CD14-positive monocyte (primary cell): ENCODE data around the gene FSD1. TPM values are rescaled to one million over a fixed set of nuclear protein-coding genes. Genes with fewer than 3 reads are reported as not detected.

Experiments used
- DNase-seq, 3 donors: peaks; one replicate each; pipeline ENCODE4 v3.0.0-alpha.2; 2011 to 2022
- H2AFZ ChIP-seq: 2 replicates; pipeline ENCODE4 v1.6.0; 2012; ENCODE audit warnings: mild to moderate bottlenecking, low read depth, low read length, inconsistent platforms; ENCODE audit not compliant: insufficient read depth, poor library complexity, severe bottlenecking
- H3K27ac ChIP-seq, 2 donors: 1 replicate in 1 of 2; 2 replicates in 1 of 2; pipeline ENCODE4 v1.5.1; 2012 to 2013; ENCODE audit warnings: low read length in 2 of 2, control low read depth in 1 of 2, inconsistent platforms in 1 of 2, low read depth in 1 of 2, mild to moderate bottlenecking in 1 of 2
- H3K27me3 ChIP-seq, 2 donors: one replicate each; pipeline versions ENCODE4 v1.6.0 to v1.6.1; 2011 to 2013; ENCODE audit warnings: low read length in 2 of 2; ENCODE audit not compliant: control insufficient read depth in 2 of 2, insufficient read depth in 2 of 2
- H3K36me3 ChIP-seq, 2 donors: replicated peaks in 1 of 2; 1 replicate in 1 of 2; 2 replicates in 1 of 2; pipeline versions ENCODE4 v1.5.1 to v1.6.1; 2012 to 2013; ENCODE audit warnings: low read length in 2 of 2, control low read depth in 1 of 2, inconsistent platforms in 1 of 2, mild to moderate bottlenecking in 1 of 2; ENCODE audit not compliant: insufficient read depth in 2 of 2, control insufficient read depth in 1 of 2
- H3K4me1 ChIP-seq, 2 donors: 1 replicate in 1 of 2; 2 replicates in 1 of 2; pipeline versions ENCODE4 v1.5.1 to v1.6.1; 2012 to 2013; ENCODE audit warnings: low read length in 2 of 2, control low read depth in 1 of 2, inconsistent platforms in 1 of 2, mild to moderate bottlenecking in 1 of 2, moderate library complexity in 1 of 2; ENCODE audit not compliant: insufficient read depth in 2 of 2, control insufficient read depth in 1 of 2
- H3K4me2 ChIP-seq: replicated peaks from 2 replicates; pipeline ENCODE3; 2012; ENCODE audit warnings: low read length, moderate library complexity, mild to moderate bottlenecking; ENCODE audit not compliant: poor library complexity, severe bottlenecking; ENCODE audit errors: extremely low read depth
- H3K4me3 ChIP-seq, 3 experiments: fragments of 200-600 bp in 1 of 3; sonication (generic) in 1 of 3; replicated peaks in 1 of 3; 1 replicate in 2 of 3; 2 replicates in 1 of 3; pipeline ENCODE4 v1.5.1; 2011 to 2013; ENCODE audit warnings: low read length in 3 of 3, mild to moderate bottlenecking in 3 of 3, control low read depth in 2 of 3, low read depth in 2 of 3, inconsistent platforms in 1 of 3, moderate library complexity in 1 of 3
- H3K79me2 ChIP-seq: 2 replicates; pipeline ENCODE4 v1.6.0; 2012; ENCODE audit warnings: mild to moderate bottlenecking, control low read depth, inconsistent platforms, low read length, moderate library complexity; ENCODE audit not compliant: insufficient read depth
- H3K9ac ChIP-seq: 2 replicates; pipeline ENCODE4 v1.6.0; 2017; ENCODE audit warnings: low read length, mild to moderate bottlenecking; ENCODE audit not compliant: insufficient read depth, poor library complexity, severe bottlenecking
- H3K9me3 ChIP-seq, 2 donors: replicated peaks in 1 of 2; 1 replicate in 1 of 2; 2 replicates in 1 of 2; pipeline versions ENCODE4 v1.5.1 to v1.6.1; 2012 to 2013; ENCODE audit warnings: low read length in 2 of 2, control low read depth in 1 of 2; ENCODE audit not compliant: control insufficient read depth in 1 of 2, insufficient read depth in 1 of 2
- H4K20me1 ChIP-seq: 2 replicates; pipeline ENCODE4 v1.6.0; 2012; ENCODE audit warnings: mild to moderate bottlenecking, low read length, control low read depth, moderate library complexity; ENCODE audit not compliant: insufficient read depth
- H3K27ac Mint-ChIP-seq, 7 donors: one replicate each; pipeline ENCODE4 v1.8.0; 2020; ENCODE audit warnings: mild to moderate bottlenecking in 7 of 7, mixed read lengths in 7 of 7, moderate library complexity in 6 of 7, inconsistent platforms in 2 of 7
- H3K27me3 Mint-ChIP-seq, 3 donors: one replicate each; pipeline ENCODE4 v1.8.0; 2021 to 2022; ENCODE audit warnings: low read depth in 3 of 3, mild to moderate bottlenecking in 3 of 3, mixed read lengths in 3 of 3, moderate library complexity in 3 of 3, inconsistent platforms in 1 of 3
- H3K36me3 Mint-ChIP-seq, 2 donors: one replicate each; pipeline ENCODE4 v1.8.0; 2020; ENCODE audit warnings: mixed read lengths in 2 of 2, inconsistent platforms in 1 of 2, mild to moderate bottlenecking in 1 of 2
- H3K4me1 Mint-ChIP-seq: one replicate; pipeline ENCODE4 v1.8.0; 2020; ENCODE audit warnings: mild to moderate bottlenecking, mixed read lengths
- H3K4me3 Mint-ChIP-seq, 2 donors: one replicate each; pipeline ENCODE4 v1.8.0; 2020; ENCODE audit warnings: mild to moderate bottlenecking in 2 of 2, mixed read lengths in 2 of 2, moderate library complexity in 1 of 2
- H3K9me3 Mint-ChIP-seq, 7 donors: one replicate each; pipeline ENCODE4 v1.8.0; 2020 to 2022; ENCODE audit warnings: mixed read lengths in 7 of 7, mild to moderate bottlenecking in 6 of 7, moderate library complexity in 6 of 7, inconsistent platforms in 2 of 7
- WGBS: methylation state at CpG from one replicate; pipeline ENCODE4 v1.1.5; 2013; ENCODE audit warnings: missing lambda C conversion rate; ENCODE audit not compliant: insufficient coverage; 5-methylcytosine and 5-hydroxymethylcytosine counted together
- intact Hi-C, 2 donors: fragments of 100-400 bp; cut with micrococcal nuclease; formaldehyde crosslinking; loops; one replicate each; pipeline versions ENCODE4 v1.15.0 to v1.15.1; 2023
- polyA plus RNA-seq, 3 donors: library from polyadenylated mRNA; depleted of rRNA in 1 of 3; unstranded in 2 of 3; stranded (reverse) in 1 of 3; fragments of 300-500 nt in 2 of 3; fragments of >200 nt in 1 of 3; fragmentation: Illumina TruSeq in 2 of 3; gene quantifications; 1 replicate in 2 of 3; 2 replicates in 1 of 3; pipeline ENCODE4 v1.2.3, GENCODE V29; 2012 to 2021
- TF ChIP-seq, protein P1 (sequence below): fragments of 200-600 bp; IDR thresholded peaks from one replicate; pipeline ENCODE4 v1.8.0; 2022; ENCODE audit warnings: antibody characterized with exemption, mild to moderate bottlenecking

FSD1 gene
- polyA plus RNA-seq, 3 donors, result 0.39 TPM; not detected in 2

DNA sequence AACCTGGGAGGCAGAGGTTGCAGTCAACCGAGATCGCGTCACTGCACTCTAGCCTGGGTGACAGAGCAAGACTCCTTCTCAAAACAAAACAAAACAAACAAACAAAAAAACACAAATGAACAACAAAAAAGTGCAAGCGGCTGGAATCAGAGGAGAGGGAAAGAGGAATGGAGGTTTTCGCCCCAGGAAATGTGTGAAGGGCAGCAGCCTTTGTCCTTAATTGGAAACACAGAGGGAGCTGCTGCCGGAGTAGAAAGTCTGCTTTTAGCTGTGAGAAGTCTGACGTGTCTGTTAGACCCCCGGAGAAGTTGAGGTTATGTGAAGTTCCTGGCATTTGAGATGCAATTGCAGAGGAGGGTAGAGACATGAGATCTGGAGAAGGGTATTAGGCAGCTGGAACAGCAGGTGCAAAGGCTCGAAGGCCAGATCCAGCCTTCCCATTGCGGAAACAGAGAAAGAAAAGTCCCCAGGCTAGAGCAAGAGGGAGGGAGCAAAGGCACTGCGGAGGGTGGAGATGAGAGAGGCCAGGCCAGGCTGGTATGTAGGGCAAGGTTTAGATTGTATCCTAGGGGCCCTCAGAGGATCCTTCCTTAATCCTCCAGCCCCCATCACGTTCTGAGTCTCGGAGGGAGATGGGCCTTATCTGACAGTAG, 2.7 kb upstream of the FSD1 start:
- 18% methylated on average over 7 of the region's 13 CpGs for WGBS
- Mint-ChIP-seq H3K4me3 (no peak overlapping the region), H3K27me3 (peaks cover 3 to 8% (median 6%) of the 10 kb centered on the region in 3 donors), H3K27ac (peak overlapping the region in 1 of 7 donors; percentile 23), H3K9me3 (peaks cover 0 to 2% (median 0%) of the 10 kb centered on the region in 7 donors), H3K36me3 (no peaks in the 10 kb centered on the region), H3K4me1 (peaks cover 12% of the 10 kb centered on the region)
- Histone ChIP-seq H3K27ac (no peak overlapping the region), H3K9me3 (no peaks in the 10 kb centered on the region), H3K4me3 (no peak overlapping the region), H3K79me2 (no peaks in the 10 kb centered on the region), H3K4me1 (peaks cover 0 to 4% of the 10 kb centered on the region in 2 donors), H3K9ac (no peak overlapping the region), H3K27me3 (no peaks in the 10 kb centered on the region), H3K36me3 (no peaks in the 10 kb centered on the region), H3K4me2 (no peak overlapping the region), H2AFZ (peak overlapping the region; percentile 64), H4K20me1 (no peaks in the 10 kb centered on the region)
- intact Hi-C loops, result no loop called here
- TF ChIP-seq, protein P1, sequence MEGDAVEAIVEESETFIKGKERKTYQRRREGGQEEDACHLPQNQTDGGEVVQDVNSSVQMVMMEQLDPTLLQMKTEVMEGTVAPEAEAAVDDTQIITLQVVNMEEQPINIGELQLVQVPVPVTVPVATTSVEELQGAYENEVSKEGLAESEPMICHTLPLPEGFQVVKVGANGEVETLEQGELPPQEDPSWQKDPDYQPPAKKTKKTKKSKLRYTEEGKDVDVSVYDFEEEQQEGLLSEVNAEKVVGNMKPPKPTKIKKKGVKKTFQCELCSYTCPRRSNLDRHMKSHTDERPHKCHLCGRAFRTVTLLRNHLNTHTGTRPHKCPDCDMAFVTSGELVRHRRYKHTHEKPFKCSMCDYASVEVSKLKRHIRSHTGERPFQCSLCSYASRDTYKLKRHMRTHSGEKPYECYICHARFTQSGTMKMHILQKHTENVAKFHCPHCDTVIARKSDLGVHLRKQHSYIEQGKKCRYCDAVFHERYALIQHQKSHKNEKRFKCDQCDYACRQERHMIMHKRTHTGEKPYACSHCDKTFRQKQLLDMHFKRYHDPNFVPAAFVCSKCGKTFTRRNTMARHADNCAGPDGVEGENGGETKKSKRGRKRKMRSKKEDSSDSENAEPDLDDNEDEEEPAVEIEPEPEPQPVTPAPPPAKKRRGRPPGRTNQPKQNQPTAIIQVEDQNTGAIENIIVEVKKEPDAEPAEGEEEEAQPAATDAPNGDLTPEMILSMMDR, result no peak
- no peak for DNase-seq

- no peaks in the 10 kb centered on the region for H3K9me3 ChIP-seq
- H3K36me3 ChIP-seq, result no peaks in the 10 kb centered on the region
- intact Hi-C loops, result no loop called here
- no peak within 1 kb of the TSS for H3K4me3 ChIP-seq
- Mint-ChIP-seq H3K4me3 (peak within 1 kb of the TSS in 1 of 2 donors; percentile 9), H3K4me1 (peaks cover 12% of the 10 kb centered on the region), H3K27ac (peak within 1 kb of the TSS in 1 of 7 donors; percentile 23), H3K27me3 (peaks cover 3 to 8% (median 6%) of the 10 kb centered on the region in 3 donors), H3K36me3 (no peaks in the 10 kb centered on the region), H3K9me3 (peaks cover 0 to 2% (median 0%) of the 10 kb centered on the region in 7 donors)
- no peak within 1 kb of the TSS for H3K9ac ChIP-seq
- H4K20me1 ChIP-seq, result no peaks in the 10 kb centered on the region
- 8% methylated on average over 8 of the region's 8 CpGs for WGBS
- peaks cover 0 to 4% of the 10 kb centered on the region in 2 donors for H3K4me1 ChIP-seq
- DNase-seq, result no peak
- no peak within 1 kb of the TSS for H3K4me2 ChIP-seq
- no peaks in the 10 kb centered on the region for H3K27me3 ChIP-seq
- H3K27ac ChIP-seq, result no peak within 1 kb of the TSS
- TF ChIP-seq, protein P1, result no peak
- H3K79me2 ChIP-seq, result no peaks in the 10 kb centered on the region
- H2AFZ ChIP-seq, result peak within 1 kb of the TSS; percentile 64
Observed at GRCh38 chr19:4302243-4302640, 2.2 kb upstream of the FSD1 start, which contains the start of gene TMIGD2. TSS of gene TMIGD2 (minus strand) at chr19:4302389. CDS start at chr19:4302385, 4 bp downstream.
